Germinal center (tissue), 1 donor: ENCODE results near the gene PRPF4.
A peak's percentile ranks its signal among the peaks of the same experiment; 100 is the strongest.

Experiments used
- DNase-seq: peaks from one replicate; pipeline ENCODE4 v3.0.0; 2012; ENCODE audit warnings: mixed read lengths, low spot score

PRPF4 gene

DNA sequence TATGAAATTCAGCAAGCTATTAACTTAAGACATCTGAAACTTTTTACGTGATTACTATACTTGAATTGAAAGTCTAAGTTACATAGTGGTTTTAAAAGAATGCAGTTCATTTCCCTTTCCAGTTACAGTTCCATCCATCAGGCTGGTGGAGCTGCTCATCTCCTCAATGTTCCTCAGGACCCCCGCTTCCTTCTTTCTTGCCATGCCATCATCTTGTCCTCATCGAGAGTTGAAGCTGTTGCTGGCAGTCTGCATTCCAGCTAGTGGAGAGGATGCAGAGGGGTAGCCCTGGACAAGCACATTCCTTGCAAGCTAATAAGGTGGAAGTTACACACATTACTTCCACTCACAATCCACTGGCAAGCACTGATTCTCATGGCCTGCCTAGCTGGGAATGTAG, 36.5 kb downstream of the PRPF4 start:
- DNase-seq, result no peak

GRCh38 chr9:113313261-113313660, 37.8 kb downstream of the PRPF4 start:
- DNase-seq, result no peak

- DNase-seq, result no peak
These were observed 39.8 kb downstream of the PRPF4 start for GRCh38 chr9:113315231-113315630.

- no peak for DNase-seq
These were observed 40.6 kb downstream of the PRPF4 start for GRCh38 chr9:113316030-113316429.

- DNase-seq, result no peak
These were observed 42.3 kb downstream of the PRPF4 start for GRCh38 chr9:113317777-113318176.

- DNase-seq, result no peak
These were observed 43.6 kb downstream of the PRPF4 start for GRCh38 chr9:113319054-113319453.

DNA sequence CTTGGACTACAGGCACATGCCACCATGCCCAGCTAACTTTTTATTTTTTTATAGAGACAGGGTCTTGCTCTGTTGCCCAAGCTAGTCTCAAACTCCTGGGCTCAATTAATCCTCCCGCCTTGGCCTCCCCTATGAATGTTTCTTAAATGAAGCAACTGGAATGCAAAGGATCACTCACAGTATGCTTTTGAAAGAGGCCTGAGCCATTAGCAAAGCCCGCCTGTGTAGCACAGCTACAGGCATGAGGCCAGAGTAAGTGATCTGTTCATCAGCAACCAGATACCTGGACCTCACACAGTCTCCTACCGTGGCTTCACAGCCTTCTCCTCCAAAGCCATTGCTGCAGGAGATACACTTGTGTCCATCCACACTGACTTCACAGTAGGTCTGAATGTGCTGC, 44.6 kb downstream of the PRPF4 start:
- no peak for DNase-seq

- DNase-seq, result no peak
These were observed 47.2 kb downstream of the PRPF4 start for GRCh38 chr9:113322671-113323070.

GRCh38 chr9:113326230-113326629, 50.8 kb downstream of the PRPF4 start:
- DNase-seq, result no peak

- DNase-seq, result no peak
These were observed 52.8 kb downstream of the PRPF4 start for GRCh38 chr9:113328045-113328782.

GRCh38 chr9:113331780-113332179, 56.3 kb downstream of the PRPF4 start:
- DNase-seq, result no peak

- no peak for DNase-seq
These were observed 62.3 kb downstream of the PRPF4 start for GRCh38 chr9:113337714-113338113.

DNA sequence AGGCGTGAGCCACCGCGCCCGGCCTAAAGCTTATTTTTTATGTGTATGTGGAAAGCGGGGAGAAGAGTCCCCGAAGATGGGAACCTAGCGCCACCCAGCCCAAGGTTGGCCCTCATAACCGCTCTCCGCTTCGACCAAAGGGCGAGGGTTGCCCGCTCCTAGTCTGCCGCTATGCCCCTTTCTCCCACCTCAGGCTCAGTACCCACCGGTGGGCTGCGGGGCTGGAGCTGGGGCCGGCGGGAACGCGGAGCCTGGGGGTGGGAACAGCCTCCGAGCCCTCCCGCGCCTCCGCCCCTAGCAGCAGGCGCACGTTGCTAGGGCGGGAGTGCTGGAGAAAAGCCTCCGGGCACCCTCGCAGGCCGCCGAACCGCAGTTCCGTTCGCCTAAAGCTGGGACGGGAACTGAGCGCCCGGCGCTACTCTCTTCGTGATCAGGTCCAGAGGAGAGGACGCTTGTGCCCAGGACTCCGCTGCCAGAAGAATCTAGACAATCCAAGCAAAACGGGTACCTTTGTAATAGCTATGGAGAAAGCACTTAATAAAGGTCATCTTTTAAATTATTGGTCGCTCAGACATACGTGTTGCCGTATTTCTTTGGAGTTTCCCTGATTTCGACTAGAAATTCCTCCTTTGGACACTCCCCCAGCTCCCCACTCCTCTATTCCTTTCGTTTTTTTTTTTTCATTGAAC, 64.7 kb downstream of the PRPF4 start, which contains the start of gene WDR31:
TSS of gene WDR31 (minus strand) at position 265 of the 689 bp plus-strand sequence. CDS start 8,253 bp downstream, outside the sequence.
- DNase-seq, result peak; percentile 82

- DNase-seq, result no peak
These were observed 66.4 kb downstream of the PRPF4 start for GRCh38 chr9:113341712-113342410.
